Ovary (tissue), 9 donors: ENCODE data around the gene KRT86. TPM values are rescaled to one million over a fixed set of nuclear protein-coding genes. Genes with fewer than 3 reads are reported as not detected.

ENCODE experiments used
- DNase-seq, 5 donors: peaks; one replicate each; pipeline ENCODE4 v3.0.0-alpha.2; 2019 to 2020
- H3K27ac ChIP-seq, 2 donors: fragments of 200-600 bp; one replicate each; pipeline versions ENCODE4 v1.5.1 to v1.8.0; 2019 to 2022
- H3K27me3 ChIP-seq: fragments of 200-600 bp; one replicate; pipeline ENCODE4 v1.8.0; 2022
- H3K36me3 ChIP-seq: fragments of 200-600 bp; sonication (generic); one replicate; pipeline ENCODE4 v1.5.1; 2019
- H3K4me1 ChIP-seq: one replicate; pipeline ENCODE4 v1.8.1; 2013; ENCODE audit warnings: mild to moderate bottlenecking, moderate library complexity; ENCODE audit not compliant: insufficient read depth
- H3K4me3 ChIP-seq: fragments of 200-600 bp; sonication (generic); one replicate; pipeline ENCODE4 v1.5.1; 2017
- H3K9me3 ChIP-seq, 2 donors: fragments of 200-600 bp in 1 of 2; sonication (generic) in 1 of 2; one replicate each; pipeline versions ENCODE4 v1.5.1 to v1.8.1; 2013 to 2019; ENCODE audit warnings: mild to moderate bottlenecking in 1 of 2, moderate library complexity in 1 of 2
- EP300 ChIP-seq: sonication (generic); formaldehyde crosslinking; IDR thresholded peaks from one replicate; pipeline ENCODE4 v1.6.1; 2017; ENCODE audit warnings: antibody characterized with exemption
- POLR2A ChIP-seq: fragments of 450-650 bp; IDR thresholded peaks from one replicate; pipeline ENCODE4 v1.6.1; 2017; ENCODE audit warnings: antibody characterized with exemption, mild to moderate bottlenecking, moderate library complexity
- WGBS, 3 donors: extraction: QIAGEN DNeasy Blood & Tissue Kit in 1 of 3; methylation state at CpG; one replicate each; pipeline versions ENCODE4 v1.1.5 to v1.1.7; 2013 to 2017; 5-methylcytosine and 5-hydroxymethylcytosine counted together
- intact Hi-C, 4 donors: fragments of 100-400 bp; cut with DNase I; formaldehyde crosslinking; loops; one replicate each; pipeline versions ENCODE4 v1.11.0 to v1.15.1; 2022 to 2023
- polyA plus RNA-seq, 2 donors: library from polyadenylated mRNA; stranded (reverse); fragments of 200-250 nt in 1 of 2; fragments of 350-450 nt in 1 of 2; fragmentation: Illumina TruSeq in 1 of 2; extraction: RNeasy Lipid Tissue Mini Kit (QIAGEN cat#74804) in 1 of 2; gene quantifications; one replicate each; pipeline ENCODE4 v1.2.3, GENCODE V29; 2013 to 2014
- total RNA-seq, 7 donors: library from RNA; depleted of rRNA in 2 of 7; stranded (reverse); fragments of >200 nt in 2 of 7; fragmentation: NEBNext Ultra II Directional in 3 of 7; extraction: Animal tissue kit (Norgen Biotek cat#: 25700) in 3 of 7; gene quantifications; one replicate each; pipeline versions ENCODE4 v1.1.0 to v1.2.4, GENCODE V29; 2016 to 2023
- TF ChIP-seq, protein P1 (sequence below), 3 donors: fragments of 450-650 bp in 2 of 3; fragments of 200-600 bp in 1 of 3; IDR thresholded peaks; one replicate each; pipeline versions ENCODE4 v1.5.1 to v1.8.0; 2016 to 2022; ENCODE audit warnings: antibody characterized with exemption in 3 of 3, mild to moderate bottlenecking in 1 of 3
- donor health status: DM: no; HTN: no; CAD: no; lungs with moderate emphysema.
- donor health status: DM: no; HTN: no; CAD: no.
- donor health status: Bipolar disorder and iron deficiency.
- donor health status: DM: yes; HTN: yes; CAD: no.
- donor health status: DM: no; HTN: no; CAD: no.
- donor health status: DM: yes; HTN: yes; CAD: no.

KRT86 gene
- total and polyA plus RNA-seq, 9 donors: 0.69 TPM; not detected in 8

DNA sequence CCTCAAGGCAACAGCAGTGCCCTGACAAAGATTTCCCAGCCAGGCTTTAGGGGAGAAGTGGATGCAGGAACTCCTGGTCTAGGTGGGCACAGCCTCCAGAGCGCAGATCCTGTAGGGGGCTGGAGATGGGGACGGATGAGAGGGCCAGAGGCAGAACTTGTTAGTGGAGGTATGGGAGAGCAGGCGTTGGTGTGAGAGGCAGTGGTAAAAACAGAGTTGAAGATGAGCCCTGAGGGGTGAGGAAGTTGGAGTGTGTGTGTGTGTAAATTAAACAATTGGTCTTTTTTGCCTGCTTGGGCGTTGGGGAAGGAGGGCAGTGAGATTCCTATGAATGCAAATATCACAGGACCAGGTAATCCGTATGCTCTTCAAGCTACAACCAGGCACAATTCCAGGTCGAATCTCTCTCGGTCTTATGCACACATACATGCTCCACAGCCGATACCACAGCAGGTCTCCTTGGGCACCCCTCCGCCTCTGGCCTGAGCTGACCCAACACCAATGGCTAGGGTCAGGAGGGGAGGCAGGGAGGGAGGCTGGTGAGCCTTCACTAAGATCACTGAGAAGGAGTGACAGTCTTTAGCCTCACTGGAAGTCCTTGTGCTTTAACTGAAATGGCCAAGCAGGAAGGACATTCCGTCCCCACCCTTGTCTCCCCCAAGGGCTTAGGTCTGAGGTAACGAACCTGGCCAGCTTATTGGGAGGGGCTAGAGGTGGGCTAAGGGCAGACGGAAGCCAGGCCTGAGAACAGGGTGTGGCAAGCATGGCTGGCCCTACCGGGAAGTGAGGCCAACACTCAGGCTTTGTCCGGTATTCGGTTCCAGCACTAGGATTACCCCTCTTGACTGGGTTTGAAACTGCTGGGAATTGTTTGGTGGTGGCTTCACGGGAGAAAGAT is 42.9 kb upstream of the KRT86 start:
- no peaks in the 10 kb centered on the region for H3K9me3 ChIP-seq
- WGBS, 3 donors: 76 to 85% (median 79%) methylated on average over 16 of the region's 16 CpGs
- no peaks in the 10 kb centered on the region for H3K36me3 ChIP-seq
- TF ChIP-seq EP300: no peak
- TF ChIP-seq POLR2A: no peak
- TF ChIP-seq, protein P1, sequence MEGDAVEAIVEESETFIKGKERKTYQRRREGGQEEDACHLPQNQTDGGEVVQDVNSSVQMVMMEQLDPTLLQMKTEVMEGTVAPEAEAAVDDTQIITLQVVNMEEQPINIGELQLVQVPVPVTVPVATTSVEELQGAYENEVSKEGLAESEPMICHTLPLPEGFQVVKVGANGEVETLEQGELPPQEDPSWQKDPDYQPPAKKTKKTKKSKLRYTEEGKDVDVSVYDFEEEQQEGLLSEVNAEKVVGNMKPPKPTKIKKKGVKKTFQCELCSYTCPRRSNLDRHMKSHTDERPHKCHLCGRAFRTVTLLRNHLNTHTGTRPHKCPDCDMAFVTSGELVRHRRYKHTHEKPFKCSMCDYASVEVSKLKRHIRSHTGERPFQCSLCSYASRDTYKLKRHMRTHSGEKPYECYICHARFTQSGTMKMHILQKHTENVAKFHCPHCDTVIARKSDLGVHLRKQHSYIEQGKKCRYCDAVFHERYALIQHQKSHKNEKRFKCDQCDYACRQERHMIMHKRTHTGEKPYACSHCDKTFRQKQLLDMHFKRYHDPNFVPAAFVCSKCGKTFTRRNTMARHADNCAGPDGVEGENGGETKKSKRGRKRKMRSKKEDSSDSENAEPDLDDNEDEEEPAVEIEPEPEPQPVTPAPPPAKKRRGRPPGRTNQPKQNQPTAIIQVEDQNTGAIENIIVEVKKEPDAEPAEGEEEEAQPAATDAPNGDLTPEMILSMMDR (IDR thresholded peaks at IDR 0.05): no peak
- no peak overlapping the region for H3K27ac ChIP-seq
- H3K4me3 ChIP-seq: no peak overlapping the region
- DNase-seq: no peak
- H3K4me1 ChIP-seq: peaks cover 7% of the 10 kb centered on the region
- H3K27me3 ChIP-seq: no peaks in the 10 kb centered on the region
- intact Hi-C loops: no loop called here

DNA sequence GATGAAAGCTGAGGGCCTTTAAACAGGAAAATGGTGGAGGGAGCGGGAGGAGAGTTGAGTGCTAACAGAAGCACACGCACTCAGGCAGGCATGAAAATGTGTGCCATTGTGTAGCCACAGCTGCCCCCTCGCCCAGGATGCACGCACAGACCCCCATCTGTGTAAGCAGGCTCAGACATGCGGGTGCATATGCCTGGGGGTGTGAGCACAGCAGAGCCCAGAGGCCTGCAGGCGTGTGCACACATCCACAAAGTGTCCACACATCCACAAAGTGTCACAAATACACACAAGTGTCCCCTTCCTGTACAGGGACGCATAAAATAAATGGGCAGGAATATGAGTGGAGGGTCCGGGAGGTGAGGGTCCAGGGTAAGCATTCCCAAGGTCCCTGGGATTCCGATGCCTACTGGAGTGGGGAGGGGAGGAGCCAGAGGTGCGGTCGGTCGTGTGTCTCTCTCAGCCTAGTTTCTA is 42.2 kb upstream of the KRT86 start:
- Histone ChIP-seq H3K4me3 (no peak overlapping the region), H3K36me3 (no peaks in the 10 kb centered on the region), H3K9me3 (no peaks in the 10 kb centered on the region), H3K27me3 (no peaks in the 10 kb centered on the region), H3K27ac (no peak overlapping the region), H3K4me1 (peaks cover 7% of the 10 kb centered on the region)
- TF ChIP-seq, protein P1 (IDR thresholded peaks at IDR 0.05): no peak
- no peak for TF ChIP-seq POLR2A
- TF ChIP-seq EP300: no peak
- intact Hi-C loops: no loop called here
- DNase-seq: no peak
- WGBS, 3 donors: 66 to 71% (median 68%) methylated on average over 12 of the region's 12 CpGs

DNA sequence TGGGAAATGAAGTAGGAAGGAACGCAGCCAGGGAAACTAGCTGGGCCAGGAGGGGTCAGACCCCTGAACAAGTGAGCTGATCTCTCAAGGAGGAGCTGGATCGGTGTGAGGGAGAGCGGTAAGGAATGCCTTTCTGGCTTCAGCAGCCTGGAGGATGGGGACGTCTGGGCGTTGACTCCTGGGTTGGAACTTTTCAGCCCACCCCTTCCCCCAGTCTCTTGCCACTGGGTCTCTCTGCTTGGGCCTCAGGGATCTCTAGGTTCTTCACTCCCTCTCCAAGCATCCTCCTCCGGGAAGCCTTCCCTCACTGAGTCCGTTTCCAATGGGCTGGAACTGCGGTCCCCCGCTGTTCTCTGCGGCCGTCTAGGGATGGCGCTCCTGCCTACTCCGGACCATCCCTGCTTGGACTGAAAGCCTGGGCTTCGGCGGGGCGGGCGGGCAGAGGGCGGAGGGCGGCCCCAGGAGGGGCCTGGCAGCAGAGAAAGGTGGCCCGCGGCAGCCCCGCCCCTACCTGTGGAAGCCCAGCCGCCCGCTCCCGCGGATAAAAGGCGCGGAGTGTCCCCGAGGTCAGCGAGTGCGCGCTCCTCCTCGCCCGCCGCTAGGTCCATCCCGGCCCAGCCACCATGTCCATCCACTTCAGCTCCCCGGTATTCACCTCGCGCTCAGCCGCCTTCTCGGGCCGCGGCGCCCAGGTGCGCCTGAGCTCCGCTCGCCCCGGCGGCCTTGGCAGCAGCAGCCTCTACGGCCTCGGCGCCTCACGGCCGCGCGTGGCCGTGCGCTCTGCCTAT is 41.6 kb upstream of the KRT86 start, which contains the start of gene KRT7:
Gene KRT7, plus strand, starts transcription at position 570 of the 788 bp plus-strand sequence. Its CDS starts 54 bp downstream, at position 624.
- Histone ChIP-seq H3K4me3 (no peak within 1 kb of the TSS), H3K27me3 (no peaks in the 10 kb centered on the region)

More for the DNA sequence above, 41.6 kb upstream of the KRT86 start, which contains the start of gene KRT7:
- TF ChIP-seq, protein P1 (IDR thresholded peaks at IDR 0.05): no peak
- no peak for TF ChIP-seq EP300
- no peak for TF ChIP-seq POLR2A
- no peaks in the 10 kb centered on the region for H3K36me3 ChIP-seq
- WGBS, 3 donors: 4 to 7% (median 7%) methylated on average over 41 to 58 of the region's 58 CpGs
- no peak for DNase-seq
- intact Hi-C loops: no loop called here
- peaks cover 7% of the 10 kb centered on the region for H3K4me1 ChIP-seq
- no peak within 1 kb of the TSS for H3K27ac ChIP-seq
- H3K9me3 ChIP-seq: no peaks in the 10 kb centered on the region
